Stimulated activated naive CD8-positive, alpha-beta T cell treated with anti-CD3 and anti-CD28 coated beads, Interleukin-15, amount 100 ng/mL, for 72 hours (primary cell): Measurements from ENCODE around the gene LHX3.
A peak's percentile ranks its signal among the peaks of the same experiment; 100 is the strongest.

ENCODE experiments used
- ATAC-seq: fragments of 150-1000 bp; cut with Tn5 transposase; 2 replicates; pipeline ENCODE4 v1.10.0; 2021; ENCODE audit warnings: mild to moderate bottlenecking, moderate library complexity
- DNase-seq, 2 donors: peaks; one replicate each; pipeline ENCODE4 v3.0.0; 2021 to 2022
- H3K27ac Mint-ChIP-seq, 2 donors: one replicate each; pipeline ENCODE4 v1.8.0; 2022; ENCODE audit warnings: mild to moderate bottlenecking in 2 of 2, mixed read lengths in 2 of 2, moderate library complexity in 2 of 2
- H3K27me3 Mint-ChIP-seq: one replicate; pipeline ENCODE4 v1.8.0; 2022; ENCODE audit warnings: mixed read lengths
- H3K4me1 Mint-ChIP-seq: one replicate; pipeline ENCODE4 v1.8.0; 2022; ENCODE audit warnings: mild to moderate bottlenecking, mixed read lengths
- H3K4me3 Mint-ChIP-seq, 2 donors: one replicate each; pipeline ENCODE4 v1.8.0; 2022; ENCODE audit warnings: mild to moderate bottlenecking in 2 of 2, mixed read lengths in 2 of 2, moderate library complexity in 1 of 2
- H3K9me3 Mint-ChIP-seq, 2 donors: one replicate each; pipeline ENCODE4 v1.8.0; 2022; ENCODE audit warnings: mixed read lengths in 2 of 2

The LHX3 gene

GRCh38 chr9:136196404-136197083 lies 8.4 kb downstream of the LHX3 start:
- DNase-seq, result no peak
- H3K27ac Mint-ChIP-seq, result no peak overlapping the region
- peaks cover 31% of the 10 kb centered on the region for H3K4me1 Mint-ChIP-seq
- peak overlapping the region in 1 of 2 donors; percentile 6 for H3K4me3 Mint-ChIP-seq
- H3K27me3 Mint-ChIP-seq, result peaks cover 94% of the 10 kb centered on the region
- peak; percentile 32 for ATAC-seq
- no peaks in the 10 kb centered on the region for H3K9me3 Mint-ChIP-seq

GRCh38 chr9:136194540-136194939 lies 10.4 kb downstream of the LHX3 start:
- no peak for DNase-seq
- H3K4me3 Mint-ChIP-seq, result no peak overlapping the region
- no peak overlapping the region for H3K27ac Mint-ChIP-seq
- no peaks in the 10 kb centered on the region for H3K9me3 Mint-ChIP-seq
- H3K4me1 Mint-ChIP-seq, result peaks cover 34% of the 10 kb centered on the region
- peaks cover 94% of the 10 kb centered on the region for H3K27me3 Mint-ChIP-seq
- ATAC-seq, result no peak

- Mint-ChIP-seq H3K27me3 (peaks cover 93% of the 10 kb centered on the region), H3K9me3 (no peaks in the 10 kb centered on the region), H3K4me1 (peaks cover 34% of the 10 kb centered on the region), H3K27ac (no peak overlapping the region), H3K4me3 (no peak overlapping the region)
- no peak for DNase-seq
- no peak for ATAC-seq
Measured at GRCh38 chr9:136193891-136194279, 11.0 kb downstream of the LHX3 start.

GRCh38 chr9:136193127-136193890 lies 11.6 kb downstream of the LHX3 start:
- ATAC-seq, result no peak
- Mint-ChIP-seq H3K9me3 (no peaks in the 10 kb centered on the region), H3K27me3 (peaks cover 88% of the 10 kb centered on the region), H3K27ac (no peak overlapping the region), H3K4me3 (no peak overlapping the region), H3K4me1 (peaks cover 30% of the 10 kb centered on the region)
- no peak for DNase-seq

- peaks cover 22% of the 10 kb centered on the region for H3K4me1 Mint-ChIP-seq
- H3K27ac Mint-ChIP-seq, result peak overlapping the region in 1 of 2 donors; percentile 46
- H3K4me3 Mint-ChIP-seq, result peak overlapping the region; percentile 26 to 33
- H3K27me3 Mint-ChIP-seq, result peaks cover 88% of the 10 kb centered on the region
- DNase-seq, result no peak
- H3K9me3 Mint-ChIP-seq, result no peaks in the 10 kb centered on the region
- ATAC-seq, result peak; percentile 21
Measured at GRCh38 chr9:136192289-136193126, 12.4 kb downstream of the LHX3 start.

- no peak for DNase-seq
- Mint-ChIP-seq H3K27ac (peak overlapping the region; percentile 46 to 90), H3K4me1 (peaks cover 17% of the 10 kb centered on the region), H3K27me3 (peaks cover 88% of the 10 kb centered on the region), H3K4me3 (peak overlapping the region in 1 of 2 donors; percentile 29), H3K9me3 (no peaks in the 10 kb centered on the region)
- no peak for ATAC-seq
Measured at GRCh38 chr9:136191960-136192286, 13.0 kb downstream of the LHX3 start.

- peak overlapping the region; percentile 46 to 90 for H3K27ac Mint-ChIP-seq
- DNase-seq (no peak), ATAC-seq (peak; percentile 13)
- H3K9me3 Mint-ChIP-seq, result no peaks in the 10 kb centered on the region
- peak overlapping the region in 1 of 2 donors; percentile 29 for H3K4me3 Mint-ChIP-seq
- peaks cover 88% of the 10 kb centered on the region for H3K27me3 Mint-ChIP-seq
- peaks cover 11% of the 10 kb centered on the region for H3K4me1 Mint-ChIP-seq
Measured at GRCh38 chr9:136191099-136191959, 13.6 kb downstream of the LHX3 start.

- ATAC-seq (no peak), DNase-seq (no peak)
- H3K4me3 Mint-ChIP-seq, result no peak overlapping the region
- H3K4me1 Mint-ChIP-seq, result peaks cover 6% of the 10 kb centered on the region
- H3K27ac Mint-ChIP-seq, result no peak overlapping the region
- no peaks in the 10 kb centered on the region for H3K9me3 Mint-ChIP-seq
- H3K27me3 Mint-ChIP-seq, result peaks cover 86% of the 10 kb centered on the region
Measured at GRCh38 chr9:136190656-136191055, 14.3 kb downstream of the LHX3 start.

- no peaks in the 10 kb centered on the region for H3K9me3 Mint-ChIP-seq
- H3K4me1 Mint-ChIP-seq, result peaks cover 6% of the 10 kb centered on the region
- DNase-seq (no peak), ATAC-seq (no peak)
- H3K4me3 Mint-ChIP-seq, result no peak overlapping the region
- H3K27me3 Mint-ChIP-seq, result peaks cover 85% of the 10 kb centered on the region
- H3K27ac Mint-ChIP-seq, result no peak overlapping the region
Measured at GRCh38 chr9:136190237-136190601, 14.7 kb downstream of the LHX3 start.

- H3K4me3 Mint-ChIP-seq, result no peak overlapping the region
- no peak for DNase-seq
Measured at GRCh38 chr9:136189394-136190236, 15.3 kb downstream of the LHX3 start.

GRCh38 chr9:136187683-136188586 lies 17.0 kb downstream of the LHX3 start:
- Mint-ChIP-seq H3K4me3 (no peak overlapping the region), H3K27ac (no peak overlapping the region), H3K9me3 (no peaks in the 10 kb centered on the region), H3K4me1 (peaks cover 6% of the 10 kb centered on the region), H3K27me3 (peaks cover 75% of the 10 kb centered on the region)
- DNase-seq (no peak), ATAC-seq (no peak)

More at GRCh38 chr9:136189394-136190236, 15.3 kb downstream of the LHX3 start:
- Mint-ChIP-seq H3K27ac (no peak overlapping the region), H3K27me3 (peaks cover 85% of the 10 kb centered on the region), H3K9me3 (no peaks in the 10 kb centered on the region), H3K4me1 (peaks cover 6% of the 10 kb centered on the region)
- no peak for ATAC-seq

GRCh38 chr9:136187197-136187596 lies 17.7 kb downstream of the LHX3 start:
- no peak for DNase-seq
- Mint-ChIP-seq H3K4me3 (no peak overlapping the region), H3K4me1 (peaks cover 6% of the 10 kb centered on the region), H3K27me3 (peaks cover 68% of the 10 kb centered on the region), H3K27ac (no peak overlapping the region), H3K9me3 (no peaks in the 10 kb centered on the region)
- ATAC-seq, result no peak

- Mint-ChIP-seq H3K27me3 (peaks cover 60% of the 10 kb centered on the region), H3K4me1 (peaks cover 1% of the 10 kb centered on the region), H3K9me3 (no peaks in the 10 kb centered on the region), H3K27ac (no peak overlapping the region), H3K4me3 (no peak overlapping the region)
- ATAC-seq, result no peak
- no peak for DNase-seq
Measured at GRCh38 chr9:136186386-136186785, 18.5 kb downstream of the LHX3 start.
